NOMO-1 treated with DMSO at 0.1 percent for 48 hours (cell line): Measurements from ENCODE around the gene FKBP14.
"Not testable (repeated sequence)": the region's sequence is repeated elsewhere in the genome, so short reads cannot be mapped to it uniquely, and the experiment has no call there.

Experiments
- DNase-seq: peaks from one replicate; lab custom pipeline; 2025; ENCODE audit not compliant: unreplicated experiment; lab: John Stamatoyannopoulos, UW

Gene FKBP14

GRCh38 chr7:30026229-30027064 is at the start of gene FKBP14:
Gene FKBP14 (minus strand): TSS chr7:30026702. CDS start chr7:30026508, 194 bp downstream.
- peak; percentile 98 for DNase-seq

DNA sequence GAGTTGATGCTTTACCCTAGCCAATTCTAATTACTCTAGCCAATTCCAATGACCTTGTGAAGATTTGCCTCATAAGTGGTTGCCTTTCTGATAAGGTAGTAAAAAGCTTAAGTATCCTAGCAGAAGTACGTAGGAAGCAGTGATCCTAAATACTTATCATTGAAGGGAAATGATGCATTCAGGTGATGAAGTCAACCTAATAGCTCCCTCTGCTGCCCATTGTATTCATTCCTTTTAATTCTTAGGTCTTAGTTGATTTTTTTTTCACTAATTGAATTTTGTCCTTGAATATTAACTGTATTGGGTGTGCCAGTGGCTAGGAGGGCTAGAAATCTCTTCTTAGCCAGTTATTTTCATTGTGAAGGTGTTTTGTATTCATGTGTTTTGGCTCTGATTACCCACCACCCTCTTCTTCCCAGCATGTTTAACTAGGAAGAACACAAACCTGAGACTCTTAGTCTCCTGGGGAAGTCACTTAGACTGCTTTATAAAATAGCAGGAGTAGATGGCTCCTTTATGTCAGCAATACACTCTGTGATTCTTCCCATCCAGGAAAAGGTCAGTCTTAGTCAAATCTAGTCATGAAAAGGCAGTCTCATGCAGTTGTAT is 48.0 kb upstream of the FKBP14 start:
- DNase-seq, result peak; percentile 30

- no peak for DNase-seq
These were observed 46.2 kb upstream of the FKBP14 start for GRCh38 chr7:30072735-30073134.

- DNase-seq, result no peak
These were observed 43.5 kb upstream of the FKBP14 start for GRCh38 chr7:30070052-30070451.

GRCh38 chr7:30069096-30069867 is 42.8 kb upstream of the FKBP14 start:
- no peak for DNase-seq

DNA sequence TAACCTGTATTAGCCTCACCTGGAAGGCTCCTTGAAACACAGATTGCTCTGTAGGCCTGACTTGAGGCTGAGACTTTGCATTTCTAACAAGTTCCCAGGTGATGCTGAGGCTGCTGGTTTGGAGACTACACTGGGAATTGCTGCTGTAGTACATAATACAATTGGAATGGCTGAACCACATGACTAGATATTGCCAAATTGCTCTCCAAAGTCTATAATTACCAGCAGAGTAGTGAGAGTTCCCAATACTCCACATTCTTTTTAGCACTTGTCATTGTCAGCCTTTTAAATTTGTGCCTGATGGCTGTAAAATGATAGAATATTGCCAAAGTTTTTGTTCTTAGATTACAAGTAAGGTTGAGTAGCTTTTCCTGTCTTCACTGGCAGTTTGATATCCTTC is 41.6 kb upstream of the FKBP14 start:
- DNase-seq, result no peak

DNA sequence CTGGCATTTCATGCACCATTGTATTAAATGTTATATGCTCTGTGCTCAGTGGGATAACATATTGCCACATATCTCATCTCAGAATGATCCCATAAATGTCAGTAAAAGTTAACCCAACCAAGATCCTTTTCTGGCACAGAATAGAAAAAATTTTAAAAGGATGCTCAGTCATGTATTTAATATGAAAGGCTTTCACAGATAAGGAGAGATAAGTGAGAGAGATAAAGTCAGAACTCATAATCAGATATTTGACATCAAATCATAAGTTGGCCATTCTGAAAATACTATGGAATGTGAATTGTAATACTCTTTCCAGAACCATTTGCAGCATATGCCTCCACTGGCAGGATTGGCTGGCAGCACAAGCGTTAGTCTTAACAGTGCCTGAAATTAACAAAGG is 40.2 kb upstream of the FKBP14 start:
- DNase-seq, result no peak

DNA sequence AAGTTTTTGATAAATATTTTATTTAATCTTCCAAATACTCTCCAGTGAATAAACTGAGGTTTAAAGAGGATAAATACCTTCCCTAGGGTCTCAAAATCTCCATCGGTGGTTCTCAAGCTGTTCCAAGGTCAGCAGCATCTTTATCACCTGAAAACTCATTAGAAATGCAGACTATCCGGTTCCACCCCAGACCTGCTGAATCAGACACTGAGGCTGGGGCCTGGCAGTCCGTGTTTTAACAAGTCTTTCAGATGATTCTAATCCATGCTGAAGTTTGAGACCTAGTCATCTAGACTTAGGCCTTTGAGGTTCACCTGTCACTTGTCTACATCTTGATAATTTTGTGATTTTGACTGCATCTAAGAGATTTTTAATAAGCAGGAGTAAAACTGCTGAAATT is 39.2 kb upstream of the FKBP14 start:
- no peak for DNase-seq

- peak; percentile 28 for DNase-seq
These were observed 36.1 kb upstream of the FKBP14 start for GRCh38 chr7:30062587-30062986.

GRCh38 chr7:30061786-30062185 is 35.3 kb upstream of the FKBP14 start:
- not testable (repeated sequence) for DNase-seq

GRCh38 chr7:30057741-30058140 is 31.2 kb upstream of the FKBP14 start:
- no peak for DNase-seq

GRCh38 chr7:30053068-30053467 is 26.6 kb upstream of the FKBP14 start:
- DNase-seq, result no peak

- no peak for DNase-seq
These were observed 22.7 kb upstream of the FKBP14 start for GRCh38 chr7:30049173-30049572.

- DNase-seq, result no peak
These were observed 22.1 kb upstream of the FKBP14 start for GRCh38 chr7:30048582-30048981.

- no peak for DNase-seq
These were observed 20.6 kb upstream of the FKBP14 start for GRCh38 chr7:30047124-30047523.

- no peak for DNase-seq
These were observed 19.7 kb upstream of the FKBP14 start for GRCh38 chr7:30046127-30046770.

DNA sequence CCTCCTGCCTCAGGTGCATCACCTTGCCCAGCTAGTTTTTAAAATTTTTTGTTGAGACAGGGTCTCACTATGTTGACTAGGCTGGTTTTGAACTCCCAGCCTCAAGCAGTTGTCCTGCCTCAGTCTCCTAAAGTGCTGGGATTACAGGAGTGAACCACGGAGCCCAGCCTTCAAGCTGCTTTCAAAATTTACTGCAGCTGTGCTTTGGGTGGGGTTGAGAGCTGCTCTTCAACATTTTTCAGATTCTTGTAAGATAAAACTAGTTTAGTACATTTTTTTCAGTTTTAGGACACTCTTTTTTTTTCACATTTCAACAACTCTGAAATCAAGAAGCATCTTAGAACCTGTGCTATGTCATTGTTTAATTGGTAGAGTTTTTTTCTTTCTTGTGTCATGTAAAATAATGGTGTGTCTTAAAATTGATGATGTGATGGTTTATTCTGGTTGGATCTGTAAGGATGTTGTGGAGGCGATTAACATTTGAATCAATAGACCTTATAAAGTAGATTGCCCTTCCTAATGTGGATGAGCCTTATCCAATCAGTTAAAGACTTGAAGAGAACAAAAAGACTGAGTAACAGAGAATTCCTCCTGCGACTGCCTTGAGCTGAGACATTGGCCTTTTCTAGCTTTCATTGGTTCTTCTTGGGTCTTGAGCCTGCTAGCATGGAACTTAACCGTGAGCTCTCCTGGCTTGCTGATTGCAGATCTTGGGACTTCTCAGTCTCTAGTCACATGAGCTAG is 15.2 kb upstream of the FKBP14 start:
- no peak for DNase-seq

DNA sequence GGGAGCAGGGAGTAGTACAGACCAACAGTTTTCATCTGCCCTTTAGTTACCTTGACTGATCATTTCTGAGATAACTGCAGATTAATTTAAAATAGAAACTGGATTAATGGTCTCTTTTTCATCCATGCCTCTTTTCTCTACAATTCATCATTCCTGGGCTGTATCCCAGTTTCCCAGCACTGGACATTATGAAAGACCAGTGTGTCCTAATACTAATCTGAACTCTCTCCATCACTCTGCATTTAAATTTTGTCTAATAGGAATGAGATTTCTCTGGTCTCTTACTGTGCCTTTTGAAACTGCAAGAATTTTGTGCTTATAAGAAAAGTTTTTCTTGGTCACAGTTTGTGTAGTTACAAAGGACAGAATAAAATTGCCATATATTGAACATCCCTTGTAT is 14.4 kb upstream of the FKBP14 start:
- DNase-seq, result no peak

GRCh38 chr7:30038196-30038980 is 11.9 kb upstream of the FKBP14 start:
- DNase-seq, result no peak

DNA sequence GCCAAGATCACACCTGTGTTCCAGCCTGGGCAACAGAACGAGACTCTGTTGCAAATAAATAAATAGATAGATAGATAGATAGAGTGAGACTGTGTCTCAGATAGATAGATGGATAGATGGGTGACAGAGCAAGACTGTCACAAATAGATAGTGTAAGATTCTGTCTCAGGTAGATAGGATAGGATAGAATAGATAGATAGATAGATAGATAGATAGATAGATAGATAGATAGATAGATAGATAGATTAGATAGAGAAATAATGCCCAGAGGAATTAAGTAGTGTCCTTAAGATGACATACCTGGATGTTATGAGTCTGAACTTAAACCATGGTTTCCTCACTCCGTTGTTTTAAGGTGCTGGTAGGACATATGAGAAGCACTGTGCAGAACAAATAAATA is 9.7 kb upstream of the FKBP14 start:
- DNase-seq, result no peak
